Measurements from ENCODE around the gene EHHADH.

Gene EHHADH

GRCh38 chr3:185282696-185283373, 29.0 kb upstream of the EHHADH start:
- in situ Hi-C loops (cut with HindIII; ENCODE audit: low pct_ligation_motif_present, low sequenced_read_pairs) = no loop called here
- peak; percentile 90 for DNase-seq
- H3K4me3 ChIP-seq (ENCODE audit: low read depth, low read length) = peak overlapping the region; percentile 97
- peak overlapping the region; percentile 38 for H3K27ac ChIP-seq
- no peaks in the 10 kb centered on the region for H3K27me3 ChIP-seq (replicated peaks)
- H3K36me3 ChIP-seq (replicated peaks) = no peaks in the 10 kb centered on the region
- TF ChIP-seq, protein P1, sequence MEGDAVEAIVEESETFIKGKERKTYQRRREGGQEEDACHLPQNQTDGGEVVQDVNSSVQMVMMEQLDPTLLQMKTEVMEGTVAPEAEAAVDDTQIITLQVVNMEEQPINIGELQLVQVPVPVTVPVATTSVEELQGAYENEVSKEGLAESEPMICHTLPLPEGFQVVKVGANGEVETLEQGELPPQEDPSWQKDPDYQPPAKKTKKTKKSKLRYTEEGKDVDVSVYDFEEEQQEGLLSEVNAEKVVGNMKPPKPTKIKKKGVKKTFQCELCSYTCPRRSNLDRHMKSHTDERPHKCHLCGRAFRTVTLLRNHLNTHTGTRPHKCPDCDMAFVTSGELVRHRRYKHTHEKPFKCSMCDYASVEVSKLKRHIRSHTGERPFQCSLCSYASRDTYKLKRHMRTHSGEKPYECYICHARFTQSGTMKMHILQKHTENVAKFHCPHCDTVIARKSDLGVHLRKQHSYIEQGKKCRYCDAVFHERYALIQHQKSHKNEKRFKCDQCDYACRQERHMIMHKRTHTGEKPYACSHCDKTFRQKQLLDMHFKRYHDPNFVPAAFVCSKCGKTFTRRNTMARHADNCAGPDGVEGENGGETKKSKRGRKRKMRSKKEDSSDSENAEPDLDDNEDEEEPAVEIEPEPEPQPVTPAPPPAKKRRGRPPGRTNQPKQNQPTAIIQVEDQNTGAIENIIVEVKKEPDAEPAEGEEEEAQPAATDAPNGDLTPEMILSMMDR (IDR thresholded peaks at IDR 0.05; ENCODE audit: low read depth, low read length, missing control alignments) = no peak

DNA sequence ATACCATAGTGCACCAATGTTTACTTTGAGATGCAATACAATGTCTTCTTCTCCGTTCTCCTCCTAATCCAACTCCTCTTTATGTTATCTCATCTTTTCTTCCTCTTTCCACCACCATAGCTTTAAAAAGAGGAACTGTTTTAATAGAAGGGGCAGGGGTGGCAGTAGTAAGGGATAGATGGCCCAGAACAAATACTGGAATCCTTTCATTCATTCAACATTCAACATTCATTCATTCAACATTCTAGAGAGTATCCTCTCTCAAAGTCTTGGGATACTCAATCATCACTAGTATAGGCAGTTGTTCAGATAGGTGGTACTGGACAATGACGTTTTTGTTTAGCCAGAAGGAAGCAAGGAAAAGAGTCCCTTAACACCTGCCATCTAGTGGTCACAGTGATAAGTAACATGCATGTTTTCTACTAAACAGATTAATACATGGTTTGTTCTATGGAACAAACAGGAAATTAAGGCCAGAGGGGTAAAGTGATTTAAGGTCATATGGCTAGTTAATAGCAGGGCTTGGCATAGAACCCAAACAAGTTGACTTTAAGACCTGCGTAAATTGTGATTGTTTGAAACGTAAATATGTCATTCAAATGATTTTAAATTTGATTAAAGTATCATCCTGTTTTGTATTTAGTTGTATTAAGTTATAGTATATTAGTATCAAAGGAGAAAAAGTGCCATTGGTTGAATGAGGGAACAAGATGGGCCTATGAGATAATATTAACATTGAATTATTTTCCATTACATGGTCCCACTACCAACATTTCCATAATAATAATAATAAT, 26.9 kb upstream of the EHHADH start:
- TF ChIP-seq, protein P1 (IDR thresholded peaks at IDR 0.05; ENCODE audit: low read depth, low read length, missing control alignments) = peak; percentile 63
- Histone ChIP-seq H3K27me3 (replicated peaks) (no peaks in the 10 kb centered on the region), H3K4me3 (ENCODE audit: low read depth, low read length) (no peak overlapping the region), H3K27ac (no peak overlapping the region), H3K36me3 (replicated peaks) (no peaks in the 10 kb centered on the region)
- DNase-seq = peak; percentile 53
- in situ Hi-C loops (cut with HindIII; ENCODE audit: low pct_ligation_motif_present, low sequenced_read_pairs) = no loop called here

- H3K27ac ChIP-seq = no peak overlapping the region
- DNase-seq = no peak
- in situ Hi-C loops (cut with HindIII; ENCODE audit: low pct_ligation_motif_present, low sequenced_read_pairs) = no loop called here
- no peaks in the 10 kb centered on the region for H3K36me3 ChIP-seq (replicated peaks)
- H3K4me3 ChIP-seq (ENCODE audit: low read depth, low read length) = no peak overlapping the region
- TF ChIP-seq, protein P1 (IDR thresholded peaks at IDR 0.05; ENCODE audit: low read depth, low read length, missing control alignments) = no peak
- no peaks in the 10 kb centered on the region for H3K27me3 ChIP-seq (replicated peaks)
Observed at GRCh38 chr3:185279587-185280138, 25.8 kb upstream of the EHHADH start.

DNA sequence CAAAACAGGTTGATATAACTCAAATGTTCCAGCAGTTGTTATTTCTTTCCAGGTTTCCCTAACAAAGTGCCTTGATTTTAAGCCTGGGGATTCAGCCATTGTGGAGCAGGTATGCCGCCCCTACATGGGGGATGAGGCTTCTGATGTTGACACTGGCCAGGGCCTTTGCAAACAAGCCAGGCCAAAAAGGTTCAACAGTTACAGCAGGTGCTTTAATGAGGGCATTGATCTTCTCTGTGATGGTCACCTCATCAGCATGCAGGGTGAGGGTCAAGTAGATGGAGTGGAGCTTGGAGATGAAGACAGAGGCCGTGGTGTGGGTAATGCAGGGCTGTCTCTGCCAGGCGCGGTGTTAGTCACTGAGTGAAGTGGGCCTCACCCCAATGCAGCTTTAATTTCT, 22.6 kb upstream of the EHHADH start:
- in situ Hi-C loops (cut with HindIII; ENCODE audit: low pct_ligation_motif_present, low sequenced_read_pairs) = no loop called here
- TF ChIP-seq, protein P1 (IDR thresholded peaks at IDR 0.05; ENCODE audit: low read depth, low read length, missing control alignments) = no peak
- no peak for DNase-seq
- H3K27me3 ChIP-seq (replicated peaks) = no peaks in the 10 kb centered on the region
- H3K27ac ChIP-seq = no peak overlapping the region
- H3K4me3 ChIP-seq (ENCODE audit: low read depth, low read length) = no peak overlapping the region
- H3K36me3 ChIP-seq (replicated peaks) = no peaks in the 10 kb centered on the region

DNA sequence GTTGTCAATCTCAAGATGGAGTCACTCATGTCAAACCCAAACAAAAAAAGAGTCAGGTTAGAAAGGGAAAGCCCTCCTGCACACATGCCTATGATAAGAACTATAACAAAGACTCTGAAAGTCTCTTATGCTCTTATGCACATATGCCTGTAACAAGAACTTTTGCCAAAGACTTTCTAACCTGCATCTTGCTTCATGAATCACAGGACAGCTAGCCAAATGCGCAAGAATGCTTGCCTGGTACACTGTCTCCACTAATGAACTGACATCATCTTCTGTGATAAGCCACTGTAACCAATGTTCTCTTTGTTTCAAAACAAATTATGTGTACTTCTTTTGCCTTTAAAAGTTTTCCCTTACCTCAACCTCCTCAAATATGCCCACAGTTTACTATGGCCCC, 18.2 kb upstream of the EHHADH start:
- DNase-seq = no peak
- H3K36me3 ChIP-seq (replicated peaks) = no peaks in the 10 kb centered on the region
- in situ Hi-C loops (cut with HindIII; ENCODE audit: low pct_ligation_motif_present, low sequenced_read_pairs) = no loop called here
- H3K27me3 ChIP-seq (replicated peaks) = no peaks in the 10 kb centered on the region
- H3K4me3 ChIP-seq (ENCODE audit: low read depth, low read length) = no peak overlapping the region
- TF ChIP-seq, protein P1 (IDR thresholded peaks at IDR 0.05; ENCODE audit: low read depth, low read length, missing control alignments) = no peak
- no peak overlapping the region for H3K27ac ChIP-seq
